Right lobe of liver (tissue), 4 donors: ENCODE measurements around the gene SLC17A3.

ENCODE experiments used
- POLR2A ChIP-seq: fragments of 450-650 bp; IDR thresholded peaks from one replicate; pipeline ENCODE4 v1.6.1; 2017; ENCODE audit warnings: antibody characterized with exemption, mild to moderate bottlenecking
- TF ChIP-seq, protein P1 (sequence below), 4 donors: fragments of 200-600 bp in 3 of 4; fragments of 450-650 bp in 1 of 4; IDR thresholded peaks; one replicate each; pipeline versions ENCODE4 v1.5.1 to v1.8.0; 2016 to 2022; ENCODE audit warnings: antibody characterized with exemption in 4 of 4, mild to moderate bottlenecking in 2 of 4
- donor health status: DM: no; HTN: no; CAD: no.
- donor health status: DM: no; HTN: no; CAD: no.
- donor health status: DM: no; HTN: yes; CAD: no.

- TF ChIP-seq, protein P1, sequence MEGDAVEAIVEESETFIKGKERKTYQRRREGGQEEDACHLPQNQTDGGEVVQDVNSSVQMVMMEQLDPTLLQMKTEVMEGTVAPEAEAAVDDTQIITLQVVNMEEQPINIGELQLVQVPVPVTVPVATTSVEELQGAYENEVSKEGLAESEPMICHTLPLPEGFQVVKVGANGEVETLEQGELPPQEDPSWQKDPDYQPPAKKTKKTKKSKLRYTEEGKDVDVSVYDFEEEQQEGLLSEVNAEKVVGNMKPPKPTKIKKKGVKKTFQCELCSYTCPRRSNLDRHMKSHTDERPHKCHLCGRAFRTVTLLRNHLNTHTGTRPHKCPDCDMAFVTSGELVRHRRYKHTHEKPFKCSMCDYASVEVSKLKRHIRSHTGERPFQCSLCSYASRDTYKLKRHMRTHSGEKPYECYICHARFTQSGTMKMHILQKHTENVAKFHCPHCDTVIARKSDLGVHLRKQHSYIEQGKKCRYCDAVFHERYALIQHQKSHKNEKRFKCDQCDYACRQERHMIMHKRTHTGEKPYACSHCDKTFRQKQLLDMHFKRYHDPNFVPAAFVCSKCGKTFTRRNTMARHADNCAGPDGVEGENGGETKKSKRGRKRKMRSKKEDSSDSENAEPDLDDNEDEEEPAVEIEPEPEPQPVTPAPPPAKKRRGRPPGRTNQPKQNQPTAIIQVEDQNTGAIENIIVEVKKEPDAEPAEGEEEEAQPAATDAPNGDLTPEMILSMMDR (IDR thresholded peaks at IDR 0.05) = peak; percentile 52 to 77 (median 64)
- no peak for TF ChIP-seq POLR2A
Measured at GRCh38 chr6:25889877-25890853, 16.1 kb upstream of the SLC17A3 start.
